SU-DHL-6 (cell line): Measurements from ENCODE around the gene CHCT1.

Experiments
- H2AFZ ChIP-seq: fragments of 200-600 bp; sonication (generic); 2 replicates; pipeline ENCODE4 v1.6.1; 2014; ENCODE audit warnings: low read depth, mild to moderate bottlenecking, moderate library complexity, mixed read lengths, antibody characterized with exemption, low read length; ENCODE audit not compliant: severe bottlenecking
- H3F3A ChIP-seq: fragments of 200-600 bp; shearing (Covaris generic); 2 replicates; pipeline ENCODE4 v1.6.0; 2016; ENCODE audit warnings: antibody characterized with exemption, mild to moderate bottlenecking; ENCODE audit not compliant: insufficient read depth
- H3K27ac ChIP-seq: fragments of 200-600 bp; sonication (generic); 2 replicates; pipeline ENCODE4 v1.5.1; 2016; ENCODE audit warnings: low read depth, mild to moderate bottlenecking, low read length, moderate library complexity, mixed read lengths
- H3K27me3 ChIP-seq: fragments of 200-600 bp; sonication (generic), shearing (Covaris generic); 2 replicates; pipeline ENCODE4 v1.6.0; 2014; ENCODE audit warnings: mild to moderate bottlenecking, low read length
- H3K36me3 ChIP-seq: fragments of 200-600 bp; sonication (generic); 2 replicates; pipeline ENCODE4 v1.6.1; 2014; ENCODE audit warnings: mild to moderate bottlenecking, low read length, mixed read lengths
- H3K4me2 ChIP-seq: fragments of 300-600, 200-600 bp; shearing (Covaris generic), sonication (generic); 2 replicates; pipeline ENCODE4 v1.6.0; 2014; ENCODE audit warnings: low read length, low read depth, mild to moderate bottlenecking; ENCODE audit not compliant: poor library complexity, severe bottlenecking
- H3K4me3 ChIP-seq: fragments of 200-600 bp; sonication (generic); 2 replicates; pipeline ENCODE4 v1.5.1; 2014; ENCODE audit warnings: antibody characterized with exemption, low read length, mild to moderate bottlenecking, mixed read lengths; ENCODE audit not compliant: insufficient read depth, poor library complexity, severe bottlenecking
- H3K79me2 ChIP-seq: fragments of 200-600 bp; sonication (generic); 2 replicates; pipeline ENCODE4 v1.6.1; 2014; ENCODE audit warnings: mild to moderate bottlenecking, low read length, moderate library complexity; ENCODE audit not compliant: insufficient read depth
- H3K9ac ChIP-seq: fragments of 200-600 bp; sonication (generic); 2 replicates; pipeline ENCODE4 v1.7.0; 2014; ENCODE audit warnings: mild to moderate bottlenecking, low read length
- H3K9me2 ChIP-seq: fragments of 200-600 bp; sonication (generic); replicated peaks from 2 replicates; pipeline ENCODE4 v1.6.1; 2014; ENCODE audit warnings: low read length; ENCODE audit not compliant: insufficient read depth
- H3K9me3 ChIP-seq: fragments of 200-600 bp; sonication (generic); 2 replicates; pipeline ENCODE4 v1.6.1; 2014; ENCODE audit warnings: low read length, mixed read lengths; ENCODE audit not compliant: insufficient read depth
- H4K20me1 ChIP-seq: fragments of 200-600 bp; sonication (generic); 2 replicates; pipeline ENCODE4 v1.6.1; 2014; ENCODE audit warnings: low read depth, mild to moderate bottlenecking, antibody characterized with exemption, low read length, moderate library complexity, mixed read lengths
- EZH2phosphoT487 ChIP-seq: fragments of 200-600 bp; sonication (generic), shearing (Covaris generic); conservative IDR thresholded peaks from 2 replicates; pipeline ENCODE4 v1.6.1; 2018; ENCODE audit warnings: mild to moderate bottlenecking, antibody characterized with exemption, low read length, moderate library complexity, mixed read lengths
- TF ChIP-seq, protein P1 (sequence below): fragments of 200-600 bp; sonication (generic); IDR thresholded peaks from one replicate; pipeline ENCODE4 v1.5.1; 2017; ENCODE audit warnings: antibody characterized with exemption, mild to moderate bottlenecking, low read length, moderate library complexity; ENCODE audit not compliant: insufficient read depth, poor library complexity, severe bottlenecking

Gene CHCT1

DNA sequence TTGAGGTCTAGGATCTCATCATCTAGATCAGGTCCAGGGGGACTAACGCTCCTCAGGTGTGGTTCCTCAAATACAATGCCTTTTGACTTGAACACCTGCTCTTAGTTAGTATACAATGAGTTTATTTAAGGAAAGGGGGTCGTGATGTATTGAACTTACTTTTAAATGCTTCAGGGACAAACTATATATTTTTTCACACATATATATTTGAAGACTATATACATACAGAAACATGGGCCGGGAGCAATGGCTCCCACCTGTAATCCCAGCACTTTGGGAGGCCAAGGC, 18.8 kb upstream of the CHCT1 start:
- TF ChIP-seq, protein P1, sequence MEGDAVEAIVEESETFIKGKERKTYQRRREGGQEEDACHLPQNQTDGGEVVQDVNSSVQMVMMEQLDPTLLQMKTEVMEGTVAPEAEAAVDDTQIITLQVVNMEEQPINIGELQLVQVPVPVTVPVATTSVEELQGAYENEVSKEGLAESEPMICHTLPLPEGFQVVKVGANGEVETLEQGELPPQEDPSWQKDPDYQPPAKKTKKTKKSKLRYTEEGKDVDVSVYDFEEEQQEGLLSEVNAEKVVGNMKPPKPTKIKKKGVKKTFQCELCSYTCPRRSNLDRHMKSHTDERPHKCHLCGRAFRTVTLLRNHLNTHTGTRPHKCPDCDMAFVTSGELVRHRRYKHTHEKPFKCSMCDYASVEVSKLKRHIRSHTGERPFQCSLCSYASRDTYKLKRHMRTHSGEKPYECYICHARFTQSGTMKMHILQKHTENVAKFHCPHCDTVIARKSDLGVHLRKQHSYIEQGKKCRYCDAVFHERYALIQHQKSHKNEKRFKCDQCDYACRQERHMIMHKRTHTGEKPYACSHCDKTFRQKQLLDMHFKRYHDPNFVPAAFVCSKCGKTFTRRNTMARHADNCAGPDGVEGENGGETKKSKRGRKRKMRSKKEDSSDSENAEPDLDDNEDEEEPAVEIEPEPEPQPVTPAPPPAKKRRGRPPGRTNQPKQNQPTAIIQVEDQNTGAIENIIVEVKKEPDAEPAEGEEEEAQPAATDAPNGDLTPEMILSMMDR = no peak
- no peak for TF ChIP-seq EZH2phosphoT487
- Histone ChIP-seq H3K4me2 (no peak overlapping the region), H4K20me1 (no peaks in the 10 kb centered on the region), H3K79me2 (no peaks in the 10 kb centered on the region), H3K9me2 (no peaks in the 10 kb centered on the region), H3K27me3 (no peaks in the 10 kb centered on the region), H3K9me3 (no peaks in the 10 kb centered on the region), H3K27ac (no peak overlapping the region), H3K9ac (no peak overlapping the region), H3F3A (no peaks in the 10 kb centered on the region), H2AFZ (no peak overlapping the region), H3K4me3 (no peak overlapping the region), H3K36me3 (no peaks in the 10 kb centered on the region)

DNA sequence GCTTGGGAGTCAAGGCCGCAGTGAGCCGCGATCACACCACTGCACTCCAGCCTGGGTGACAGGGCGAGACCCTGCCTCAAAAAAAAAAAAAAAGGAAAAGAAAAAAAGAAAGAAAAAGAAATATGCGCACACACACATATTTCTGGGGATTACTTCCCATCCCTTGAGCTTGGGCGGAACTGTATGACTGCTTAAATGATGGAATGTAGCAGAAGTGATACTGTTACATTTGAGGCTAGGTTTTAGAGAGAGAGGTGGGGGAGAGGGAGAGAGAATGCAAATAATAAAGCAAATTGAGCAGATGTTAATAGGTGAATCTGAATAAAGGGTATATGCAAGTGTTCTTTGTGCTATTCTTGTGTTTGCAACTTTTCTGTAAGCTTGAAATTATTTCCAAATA, 18.3 kb upstream of the CHCT1 start:
- Histone ChIP-seq H3K27ac (no peak overlapping the region), H3K4me3 (no peak overlapping the region), H3K27me3 (no peaks in the 10 kb centered on the region), H3K79me2 (no peaks in the 10 kb centered on the region), H4K20me1 (no peaks in the 10 kb centered on the region), H2AFZ (no peak overlapping the region), H3F3A (no peaks in the 10 kb centered on the region), H3K4me2 (no peak overlapping the region), H3K9ac (no peak overlapping the region), H3K9me3 (no peaks in the 10 kb centered on the region), H3K36me3 (no peaks in the 10 kb centered on the region), H3K9me2 (no peaks in the 10 kb centered on the region)
- TF ChIP-seq, protein P1 = no peak
- no peak for TF ChIP-seq EZH2phosphoT487

DNA sequence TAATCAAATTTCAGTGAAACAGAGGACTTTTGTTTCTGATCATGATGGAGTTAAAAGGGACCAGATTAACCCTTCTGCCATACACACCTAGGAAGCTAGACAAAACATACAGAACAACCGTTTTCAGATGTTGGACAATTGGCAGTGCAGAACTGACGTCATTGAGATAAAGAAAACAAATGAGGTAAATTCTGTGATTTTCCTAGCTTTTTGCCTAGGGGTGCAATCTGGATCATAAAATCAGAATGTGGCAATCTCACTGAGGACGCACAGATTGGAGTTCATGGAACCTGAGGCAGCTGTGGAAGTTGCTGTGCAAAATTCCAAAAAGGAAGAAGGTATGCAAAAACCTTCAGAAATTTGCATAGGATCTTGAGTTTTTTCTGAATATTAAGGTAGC, 15.4 kb upstream of the CHCT1 start:
- no peaks in the 10 kb centered on the region for H3K9me3 ChIP-seq
- H3K27me3 ChIP-seq = no peaks in the 10 kb centered on the region
- H3K4me2 ChIP-seq = no peak overlapping the region
- H3K4me3 ChIP-seq = no peak overlapping the region
- H2AFZ ChIP-seq = no peak overlapping the region
- no peaks in the 10 kb centered on the region for H3K36me3 ChIP-seq
- no peaks in the 10 kb centered on the region for H4K20me1 ChIP-seq
- no peaks in the 10 kb centered on the region for H3F3A ChIP-seq
- no peak overlapping the region for H3K9ac ChIP-seq
- H3K27ac ChIP-seq = no peak overlapping the region
- TF ChIP-seq, protein P1 = no peak
- no peak for TF ChIP-seq EZH2phosphoT487
- no peaks in the 10 kb centered on the region for H3K79me2 ChIP-seq
- no peaks in the 10 kb centered on the region for H3K9me2 ChIP-seq

DNA sequence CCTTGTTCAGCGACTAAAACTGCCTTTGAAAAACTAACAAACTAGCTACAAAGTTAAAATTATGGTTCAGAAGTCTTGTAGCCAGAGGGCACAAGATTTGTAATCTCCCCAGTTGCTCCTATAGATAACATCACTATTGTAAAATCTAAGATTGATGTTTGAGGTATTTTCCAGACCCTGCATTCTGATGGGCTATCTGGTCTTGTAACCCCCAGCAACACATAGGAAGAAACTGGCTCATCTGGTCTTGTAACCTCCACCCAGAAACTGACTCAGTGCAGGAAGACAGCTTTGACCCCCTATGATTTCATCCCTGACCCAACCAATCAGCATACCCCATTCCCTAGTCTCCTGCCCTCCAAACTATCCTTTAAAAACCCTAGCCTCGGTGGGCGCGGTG, 12.3 kb upstream of the CHCT1 start:
- Histone ChIP-seq H3K79me2 (no peaks in the 10 kb centered on the region), H3K9me3 (no peaks in the 10 kb centered on the region), H3K4me3 (no peak overlapping the region), H3K36me3 (no peaks in the 10 kb centered on the region), H3K27ac (no peak overlapping the region), H2AFZ (no peak overlapping the region), H3K9ac (no peak overlapping the region), H3K27me3 (no peaks in the 10 kb centered on the region), H3K9me2 (no peaks in the 10 kb centered on the region), H4K20me1 (no peaks in the 10 kb centered on the region), H3K4me2 (no peak overlapping the region), H3F3A (no peaks in the 10 kb centered on the region)
- TF ChIP-seq, protein P1 = no peak
- no peak for TF ChIP-seq EZH2phosphoT487
